ENCODE data around the gene ETNPPL. TPM values are rescaled to one million over a fixed set of nuclear protein-coding genes. Genes with fewer than 3 reads are reported as not detected.
"Not testable (repeated sequence)": the region's sequence is repeated elsewhere in the genome, so short reads cannot be mapped to it uniquely, and the experiment has no call there.

ETNPPL gene
- total RNA-seq, 4 donors from 2014 or later: 2.2 TPM; not detected in 3

DNA sequence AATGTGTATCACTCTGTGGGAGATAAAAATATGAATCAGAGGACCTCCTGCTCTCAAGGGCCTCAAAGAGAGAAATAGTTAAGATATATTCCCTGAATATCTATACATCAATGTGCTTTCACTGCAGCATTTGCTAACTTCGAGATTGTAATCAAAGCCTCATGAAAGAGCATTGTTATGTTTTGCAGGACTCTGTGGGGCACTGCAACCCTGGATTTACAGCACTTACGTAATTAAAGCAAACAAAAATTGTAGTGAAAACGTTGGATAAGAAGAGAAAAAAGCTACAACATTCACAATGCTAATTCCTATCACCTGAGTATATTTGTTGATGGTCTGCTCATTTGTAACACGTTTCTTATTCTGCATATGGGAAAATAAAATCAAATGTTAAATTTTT, 48.0 kb downstream of the ETNPPL start:
- intact Hi-C loops (cut with DNase I; ENCODE audit: low total_unique reads) (no loop called here), in situ Hi-C loops (cut with MboI; ENCODE audit: low sequenced_read_pairs in 4 of 4) (no loop called here)
- H3K27ac ChIP-seq: no peak overlapping the region
- H3K4me1 ChIP-seq: no peaks in the 10 kb centered on the region
- H3K4me3 ChIP-seq: no peak overlapping the region
- H3K27me3 ChIP-seq: no peaks in the 10 kb centered on the region
- no peaks in the 10 kb centered on the region for H3K9me3 ChIP-seq
- H3K36me3 ChIP-seq: no peaks in the 10 kb centered on the region
- TF ChIP-seq POLR2A (IDR thresholded peaks at IDR 0.05): no peak
- TF ChIP-seq, protein P1, sequence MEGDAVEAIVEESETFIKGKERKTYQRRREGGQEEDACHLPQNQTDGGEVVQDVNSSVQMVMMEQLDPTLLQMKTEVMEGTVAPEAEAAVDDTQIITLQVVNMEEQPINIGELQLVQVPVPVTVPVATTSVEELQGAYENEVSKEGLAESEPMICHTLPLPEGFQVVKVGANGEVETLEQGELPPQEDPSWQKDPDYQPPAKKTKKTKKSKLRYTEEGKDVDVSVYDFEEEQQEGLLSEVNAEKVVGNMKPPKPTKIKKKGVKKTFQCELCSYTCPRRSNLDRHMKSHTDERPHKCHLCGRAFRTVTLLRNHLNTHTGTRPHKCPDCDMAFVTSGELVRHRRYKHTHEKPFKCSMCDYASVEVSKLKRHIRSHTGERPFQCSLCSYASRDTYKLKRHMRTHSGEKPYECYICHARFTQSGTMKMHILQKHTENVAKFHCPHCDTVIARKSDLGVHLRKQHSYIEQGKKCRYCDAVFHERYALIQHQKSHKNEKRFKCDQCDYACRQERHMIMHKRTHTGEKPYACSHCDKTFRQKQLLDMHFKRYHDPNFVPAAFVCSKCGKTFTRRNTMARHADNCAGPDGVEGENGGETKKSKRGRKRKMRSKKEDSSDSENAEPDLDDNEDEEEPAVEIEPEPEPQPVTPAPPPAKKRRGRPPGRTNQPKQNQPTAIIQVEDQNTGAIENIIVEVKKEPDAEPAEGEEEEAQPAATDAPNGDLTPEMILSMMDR (IDR thresholded peaks at IDR 0.05 in 4 of 5, conservative IDR thresholded peaks at IDR 0.05 in 1 of 5): no peak
- ATAC-seq (no peak), DNase-seq (no peak)

DNA sequence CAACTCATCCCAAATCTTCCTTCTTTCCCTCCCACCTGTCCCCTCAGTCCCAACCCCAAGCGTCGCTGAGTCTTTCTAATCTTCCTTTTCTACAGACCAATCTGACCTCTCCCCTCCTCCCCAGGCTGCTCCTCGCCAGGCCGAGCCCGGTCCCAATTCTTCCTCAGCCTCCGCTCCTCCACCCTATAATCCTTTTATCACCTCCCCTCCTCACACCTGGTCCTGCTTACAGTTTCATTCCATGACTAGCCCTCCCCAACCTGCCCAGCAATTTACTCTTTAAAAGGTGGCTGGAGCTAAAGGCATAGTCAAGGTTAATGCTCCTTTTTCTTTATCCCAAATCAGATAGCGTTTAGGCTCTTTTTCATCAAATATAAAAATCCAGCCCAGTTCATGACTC, 52.3 kb downstream of the ETNPPL start:
- ATAC-seq; DNase-seq; H3K27me3 ChIP-seq; H3K27ac ChIP-seq; in situ Hi-C loops (cut with MboI; ENCODE audit: low sequenced_read_pairs in 4 of 4); H3K9me3 ChIP-seq; intact Hi-C loops (cut with DNase I; ENCODE audit: low total_unique reads); H3K4me3 ChIP-seq; H3K36me3 ChIP-seq; H3K4me1 ChIP-seq: not testable (repeated sequence)

DNA sequence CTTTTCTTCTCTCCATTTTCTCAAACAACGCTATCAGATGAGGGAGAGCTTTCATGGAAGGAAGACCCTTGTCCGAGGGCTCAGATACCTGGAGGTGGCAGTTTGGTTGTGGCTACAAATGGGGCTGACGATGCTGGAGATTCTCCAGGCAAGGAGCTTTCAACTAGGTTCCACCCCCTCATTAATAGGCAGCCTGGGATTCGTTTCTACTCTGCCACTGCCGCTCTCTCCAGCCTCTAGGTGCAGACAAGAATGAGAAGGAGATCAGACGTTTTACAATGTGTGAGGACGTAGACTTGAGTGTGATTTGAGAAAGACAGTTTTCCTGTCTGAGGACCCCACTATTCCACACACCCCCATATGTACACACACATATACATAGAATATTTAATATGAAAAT, 53.1 kb downstream of the ETNPPL start:
- H3K4me1 ChIP-seq: no peaks in the 10 kb centered on the region
- no peak overlapping the region for H3K4me3 ChIP-seq
- no peaks in the 10 kb centered on the region for H3K27me3 ChIP-seq
- ATAC-seq: no peak
- intact Hi-C loops (cut with DNase I; ENCODE audit: low total_unique reads) (no loop called here), in situ Hi-C loops (cut with MboI; ENCODE audit: low sequenced_read_pairs in 4 of 4) (no loop called here)
- DNase-seq: no peak
- no peak overlapping the region for H3K27ac ChIP-seq
- no peaks in the 10 kb centered on the region for H3K36me3 ChIP-seq
- H3K9me3 ChIP-seq: no peaks in the 10 kb centered on the region
- TF ChIP-seq, protein P1 (IDR thresholded peaks at IDR 0.05 in 4 of 5, conservative IDR thresholded peaks at IDR 0.05 in 1 of 5): no peak
- no peak for TF ChIP-seq POLR2A (IDR thresholded peaks at IDR 0.05)

GRCh38 chr4:108709234-108709633, 53.6 kb downstream of the ETNPPL start:
- ATAC-seq: no peak
- no peak overlapping the region for H3K4me3 ChIP-seq
- TF ChIP-seq, protein P1 (IDR thresholded peaks at IDR 0.05 in 4 of 5, conservative IDR thresholded peaks at IDR 0.05 in 1 of 5): no peak
- no peak for TF ChIP-seq POLR2A (IDR thresholded peaks at IDR 0.05)
- in situ Hi-C loops (cut with MboI; ENCODE audit: low sequenced_read_pairs in 4 of 4) (no loop called here), intact Hi-C loops (cut with DNase I; ENCODE audit: low total_unique reads) (no loop called here)
- H3K36me3 ChIP-seq: no peaks in the 10 kb centered on the region
- H3K27ac ChIP-seq: no peak overlapping the region
- no peaks in the 10 kb centered on the region for H3K4me1 ChIP-seq
- H3K27me3 ChIP-seq: no peaks in the 10 kb centered on the region
- no peaks in the 10 kb centered on the region for H3K9me3 ChIP-seq
- DNase-seq: no peak

DNA sequence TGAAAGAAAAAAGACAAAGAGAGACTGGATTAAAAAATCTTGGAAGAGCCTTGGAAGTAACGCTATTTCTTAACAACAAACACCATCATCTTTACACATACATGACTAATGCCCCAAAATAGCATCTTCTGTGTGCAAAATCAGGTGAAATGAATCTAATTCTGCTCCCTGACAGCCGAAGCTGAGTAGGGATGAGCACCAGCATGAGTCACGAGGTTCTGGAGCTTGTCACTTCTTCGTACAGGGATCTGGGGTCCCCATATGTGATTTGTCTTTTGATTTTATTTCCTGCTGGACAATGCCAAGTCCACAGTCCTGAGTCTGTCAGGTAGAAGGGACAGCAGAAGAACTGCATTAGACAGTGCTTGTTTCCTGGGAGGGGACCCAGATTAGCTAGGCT, 56.6 kb downstream of the ETNPPL start:
- no peaks in the 10 kb centered on the region for H3K4me1 ChIP-seq
- intact Hi-C loops (cut with DNase I; ENCODE audit: low total_unique reads) (no loop called here), in situ Hi-C loops (cut with MboI; ENCODE audit: low sequenced_read_pairs in 4 of 4) (no loop called here)
- DNase-seq: no peak
- no peaks in the 10 kb centered on the region for H3K36me3 ChIP-seq
- no peak for ATAC-seq
- no peak overlapping the region for H3K27ac ChIP-seq
- no peaks in the 10 kb centered on the region for H3K9me3 ChIP-seq
- H3K4me3 ChIP-seq: no peak overlapping the region
- TF ChIP-seq, protein P1 (IDR thresholded peaks at IDR 0.05 in 4 of 5, conservative IDR thresholded peaks at IDR 0.05 in 1 of 5): no peak
- no peak for TF ChIP-seq POLR2A (IDR thresholded peaks at IDR 0.05)
- H3K27me3 ChIP-seq: no peaks in the 10 kb centered on the region
